Stimulated activated CD4-positive, alpha-beta T cell treated with anti-CD3 and anti-CD28 coated beads, Interleukin-1b, Interleukin-23, amount 100 ng/mL, for 4 hours (primary cell): ENCODE measurements around the gene TMEM185B.
"Not testable (repeated sequence)": the region's sequence is repeated elsewhere in the genome, so short reads cannot be mapped to it uniquely, and the experiment has no call there.

ENCODE experiments used
- DNase-seq, 2 donors: peaks; one replicate each; pipeline ENCODE4 v3.0.0-alpha.2; 2020; ENCODE audit warnings: low read depth in 2 of 2

The TMEM185B gene

GRCh38 chr2:120251880-120252224 is 28.7 kb upstream of the TMEM185B start:
- no peak for DNase-seq

GRCh38 chr2:120251078-120251477 is 27.9 kb upstream of the TMEM185B start:
- DNase-seq, result no peak

- no peak for DNase-seq
Observed at GRCh38 chr2:120250640-120251039, 27.4 kb upstream of the TMEM185B start.

- DNase-seq, result no peak
Observed at GRCh38 chr2:120247851-120248250, 24.7 kb upstream of the TMEM185B start.

GRCh38 chr2:120246546-120247300 is 23.5 kb upstream of the TMEM185B start:
- DNase-seq, result no peak

GRCh38 chr2:120245520-120246332 is 22.5 kb upstream of the TMEM185B start:
- no peak for DNase-seq

GRCh38 chr2:120244656-120245519 is 21.7 kb upstream of the TMEM185B start:
- DNase-seq, result no peak

- DNase-seq, result no peak
Observed at GRCh38 chr2:120243875-120244553, 20.8 kb upstream of the TMEM185B start.

GRCh38 chr2:120243211-120243610 is 20.0 kb upstream of the TMEM185B start:
- no peak for DNase-seq

- DNase-seq, result no peak
Observed at GRCh38 chr2:120241684-120242083, 18.5 kb upstream of the TMEM185B start.

GRCh38 chr2:120240901-120241429 is 17.8 kb upstream of the TMEM185B start:
- no peak for DNase-seq

GRCh38 chr2:120239488-120240287 is 16.5 kb upstream of the TMEM185B start:
- no peak for DNase-seq

GRCh38 chr2:120238728-120239487 is 15.7 kb upstream of the TMEM185B start:
- DNase-seq, result no peak

GRCh38 chr2:120237491-120237902 is 14.3 kb upstream of the TMEM185B start:
- DNase-seq, result no peak

GRCh38 chr2:120236791-120237190 is 13.6 kb upstream of the TMEM185B start:
- DNase-seq, result no peak

- DNase-seq, result no peak
Observed at GRCh38 chr2:120236316-120236715, 13.1 kb upstream of the TMEM185B start.

GRCh38 chr2:120235681-120236080 is 12.5 kb upstream of the TMEM185B start:
- no peak for DNase-seq

- not testable (repeated sequence) for DNase-seq
Observed at GRCh38 chr2:120235158-120235557, 12.0 kb upstream of the TMEM185B start.

- DNase-seq, result no peak
Observed at GRCh38 chr2:120233292-120233691, 10.1 kb upstream of the TMEM185B start.
